Kidney tubule cell (primary cell): ENCODE data around the gene PRR27.
"Not testable (repeated sequence)": the region's sequence is repeated elsewhere in the genome, so short reads cannot be mapped to it uniquely, and the experiment has no call there.

Experiments
- DNase-seq: peaks from one replicate; pipeline ENCODE4 v3.0.0-alpha.2; 2018; ENCODE audit warnings: low spot score

Gene PRR27

DNA sequence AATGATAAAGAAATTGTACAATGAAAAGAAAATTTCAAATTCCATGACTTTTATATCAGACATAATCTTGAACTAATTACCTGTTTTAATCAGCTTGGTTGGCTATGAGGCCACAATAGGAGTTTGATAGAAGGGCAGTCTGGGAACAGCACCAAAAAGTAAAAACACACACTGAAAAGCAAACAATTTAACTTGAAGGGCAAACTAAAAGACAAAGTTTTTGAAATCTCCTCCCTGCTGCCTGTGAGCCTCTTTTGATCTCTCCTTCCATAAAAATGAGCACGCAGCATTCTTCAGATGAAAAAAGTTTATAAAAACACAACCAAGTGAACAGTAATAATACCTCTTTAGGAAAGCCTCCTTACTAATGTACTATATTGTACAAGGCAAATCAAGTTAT lies 49.6 kb downstream of the PRR27 start:
- DNase-seq: no peak

GRCh38 chr4:70212752-70213151 lies 58.7 kb downstream of the PRR27 start:
- DNase-seq: not testable (repeated sequence)
